Tibial artery (tissue), 4 donors: Measurements from ENCODE around the gene ANKS4B.

Experiments used
- DNase-seq, 2 donors: peaks; one replicate each; pipeline ENCODE4 v3.0.0-alpha.2; 2019
- H3K27ac ChIP-seq, 2 donors: fragments of 200-600 bp; sonication (generic) in 1 of 2; 1 replicate in 1 of 2; 2 replicates in 1 of 2; pipeline ENCODE4 v1.5.1; 2018 to 2019; ENCODE audit warnings: mild to moderate bottlenecking in 1 of 2
- H3K27me3 ChIP-seq, 2 donors: fragments of 200-600 bp; sonication (generic) in 1 of 2; one replicate each; pipeline versions ENCODE4 v1.5.1 to v1.6.0; 2016 to 2019
- H3K36me3 ChIP-seq, 3 donors: fragments of 200-600 bp; sonication (generic) in 2 of 3; one replicate each; pipeline ENCODE4 v1.5.1; 2016 to 2019; ENCODE audit warnings: mild to moderate bottlenecking in 2 of 3
- H3K4me1 ChIP-seq, 4 donors: fragments of 200-600 bp; sonication (generic) in 2 of 4; 1 replicate in 3 of 4; 2 replicates in 1 of 4; pipeline ENCODE4 v1.5.1; 2016 to 2019
- H3K4me3 ChIP-seq, 2 donors: fragments of 200-600 bp; sonication (generic) in 1 of 2; 1 replicate in 1 of 2; 2 replicates in 1 of 2; pipeline ENCODE4 v1.5.1; 2018 to 2019; ENCODE audit warnings: mild to moderate bottlenecking in 2 of 2
- H3K9me3 ChIP-seq, 3 donors: fragments of 200-600 bp; sonication (generic) in 1 of 3; one replicate each; pipeline ENCODE4 v1.5.1; 2016 to 2019
- intact Hi-C: fragments of 100-400 bp; cut with DNase I; formaldehyde crosslinking; loops from one replicate; pipeline ENCODE4 v1.15.0; 2023; ENCODE audit warnings: low total_unique reads
- TF ChIP-seq, protein P1 (sequence below), 2 experiments: fragments of 200-600 bp in 1 of 2; fragments of 450-650 bp in 1 of 2; IDR thresholded peaks; one replicate each; pipeline ENCODE4 v1.5.1; 2017 to 2019; ENCODE audit warnings: antibody characterized with exemption in 2 of 2, mild to moderate bottlenecking in 1 of 2, moderate library complexity in 1 of 2

The ANKS4B gene

GRCh38 chr16:21263640-21264570 is 30.4 kb downstream of the ANKS4B start:
- Histone ChIP-seq H3K27me3 (no peaks in the 10 kb centered on the region), H3K4me3 (no peak overlapping the region), H3K36me3 (no peaks in the 10 kb centered on the region), H3K27ac (no peak overlapping the region), H3K9me3 (no peaks in the 10 kb centered on the region), H3K4me1 (peaks cover 0 to 7% (median 0%) of the 10 kb centered on the region in 4 donors)
- no peak for DNase-seq
- TF ChIP-seq, protein P1, sequence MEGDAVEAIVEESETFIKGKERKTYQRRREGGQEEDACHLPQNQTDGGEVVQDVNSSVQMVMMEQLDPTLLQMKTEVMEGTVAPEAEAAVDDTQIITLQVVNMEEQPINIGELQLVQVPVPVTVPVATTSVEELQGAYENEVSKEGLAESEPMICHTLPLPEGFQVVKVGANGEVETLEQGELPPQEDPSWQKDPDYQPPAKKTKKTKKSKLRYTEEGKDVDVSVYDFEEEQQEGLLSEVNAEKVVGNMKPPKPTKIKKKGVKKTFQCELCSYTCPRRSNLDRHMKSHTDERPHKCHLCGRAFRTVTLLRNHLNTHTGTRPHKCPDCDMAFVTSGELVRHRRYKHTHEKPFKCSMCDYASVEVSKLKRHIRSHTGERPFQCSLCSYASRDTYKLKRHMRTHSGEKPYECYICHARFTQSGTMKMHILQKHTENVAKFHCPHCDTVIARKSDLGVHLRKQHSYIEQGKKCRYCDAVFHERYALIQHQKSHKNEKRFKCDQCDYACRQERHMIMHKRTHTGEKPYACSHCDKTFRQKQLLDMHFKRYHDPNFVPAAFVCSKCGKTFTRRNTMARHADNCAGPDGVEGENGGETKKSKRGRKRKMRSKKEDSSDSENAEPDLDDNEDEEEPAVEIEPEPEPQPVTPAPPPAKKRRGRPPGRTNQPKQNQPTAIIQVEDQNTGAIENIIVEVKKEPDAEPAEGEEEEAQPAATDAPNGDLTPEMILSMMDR (IDR thresholded peaks at IDR 0.05) = no peak
- intact Hi-C loops = no loop called here

GRCh38 chr16:21264571-21265036 is 31.1 kb downstream of the ANKS4B start:
- Histone ChIP-seq H3K9me3 (no peaks in the 10 kb centered on the region), H3K27ac (no peak overlapping the region), H3K4me3 (no peak overlapping the region), H3K4me1 (peaks cover 0 to 7% (median 0%) of the 10 kb centered on the region in 4 donors), H3K36me3 (no peaks in the 10 kb centered on the region), H3K27me3 (no peaks in the 10 kb centered on the region)
- TF ChIP-seq, protein P1 (IDR thresholded peaks at IDR 0.05) = no peak
- DNase-seq = no peak
- intact Hi-C loops = no loop called here

- H3K4me3 ChIP-seq = no peak overlapping the region
- intact Hi-C loops = no loop called here
- H3K36me3 ChIP-seq = no peaks in the 10 kb centered on the region
- TF ChIP-seq, protein P1 (IDR thresholded peaks at IDR 0.05) = no peak
- no peaks in the 10 kb centered on the region for H3K9me3 ChIP-seq
- no peak overlapping the region for H3K27ac ChIP-seq
- no peaks in the 10 kb centered on the region for H3K27me3 ChIP-seq
- no peak for DNase-seq
- H3K4me1 ChIP-seq = peaks cover 0 to 7% (median 0%) of the 10 kb centered on the region in 4 donors
Observed at GRCh38 chr16:21265104-21265837, 31.8 kb downstream of the ANKS4B start.

DNA sequence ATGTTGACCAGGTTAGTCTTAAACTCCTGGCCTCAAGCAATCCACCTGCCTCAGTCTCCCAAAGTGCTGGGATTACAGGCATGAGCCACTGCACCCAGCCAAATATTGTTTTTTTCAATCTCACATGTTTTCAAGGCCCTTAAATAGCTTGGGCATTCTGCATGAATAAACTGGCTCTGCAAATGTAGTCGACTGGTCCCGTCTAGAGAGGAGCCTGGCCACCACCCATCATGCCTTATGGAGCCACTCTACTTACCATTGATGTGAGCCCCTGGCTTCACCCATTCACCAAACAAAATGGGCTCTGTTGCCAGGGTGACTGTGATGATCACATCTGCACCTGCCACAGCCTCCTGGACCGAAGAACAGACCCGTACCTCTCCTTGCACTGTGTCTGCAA is 33.8 kb downstream of the ANKS4B start:
- Histone ChIP-seq H3K36me3 (no peaks in the 10 kb centered on the region), H3K4me3 (no peak overlapping the region), H3K4me1 (peaks cover 0 to 7% (median 0%) of the 10 kb centered on the region in 4 donors), H3K27me3 (no peaks in the 10 kb centered on the region), H3K27ac (no peak overlapping the region), H3K9me3 (no peaks in the 10 kb centered on the region)
- intact Hi-C loops = no loop called here
- TF ChIP-seq, protein P1 (IDR thresholded peaks at IDR 0.05) = no peak
- DNase-seq = no peak

DNA sequence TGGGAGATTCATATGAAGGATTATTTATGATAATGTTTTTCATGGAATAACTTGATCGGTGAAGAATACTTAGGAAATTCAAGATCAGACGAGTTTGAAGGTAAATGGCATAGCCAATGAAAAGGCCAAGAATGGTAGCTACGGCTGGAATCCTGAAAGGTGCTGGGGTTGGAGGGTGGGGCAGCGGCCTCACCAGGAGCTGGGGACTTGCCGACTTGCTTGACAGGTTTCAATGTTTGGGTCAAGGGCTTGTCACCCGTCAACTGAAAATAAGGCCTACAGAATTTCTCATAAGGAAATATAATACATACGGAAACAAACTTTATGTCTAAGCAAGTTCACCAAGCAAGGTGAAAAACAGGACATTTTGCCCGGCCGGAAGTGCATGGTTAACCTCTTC is 34.7 kb downstream of the ANKS4B start:
- Histone ChIP-seq H3K27me3 (no peaks in the 10 kb centered on the region), H3K9me3 (no peaks in the 10 kb centered on the region), H3K4me3 (no peak overlapping the region), H3K4me1 (peaks cover 0 to 7% (median 0%) of the 10 kb centered on the region in 4 donors), H3K36me3 (no peaks in the 10 kb centered on the region), H3K27ac (no peak overlapping the region)
- DNase-seq = no peak
- intact Hi-C loops = no loop called here
- TF ChIP-seq, protein P1 (IDR thresholded peaks at IDR 0.05) = no peak
